ENCODE measurements around the gene ALK. TPM values are rescaled to one million over a fixed set of nuclear protein-coding genes. Genes with fewer than 3 reads are reported as not detected.

ALK gene
- total RNA-seq, 2 donors from 2014 or later, result 0.16 to 0.26 TPM

GRCh38 chr2:29186817-29187216, 734.6 kb downstream of the ALK start:
- H3K4me3 ChIP-seq, result no peak overlapping the region
- TF ChIP-seq CTCF (IDR thresholded peaks at IDR 0.05), result no peak
- DNase-seq (ENCODE audit: low spot score), result no peak
- H3K36me3 ChIP-seq, result peaks cover 9% of the 10 kb centered on the region
- no peaks in the 10 kb centered on the region for H3K9me3 ChIP-seq
- no peaks in the 10 kb centered on the region for H3K27me3 ChIP-seq
- H3K27ac ChIP-seq, result no peak overlapping the region
- H3K4me1 ChIP-seq, result no peaks in the 10 kb centered on the region

GRCh38 chr2:29184531-29184930, 736.9 kb downstream of the ALK start:
- DNase-seq (ENCODE audit: low spot score), result no peak
- H3K4me3 ChIP-seq, result no peak overlapping the region
- peaks cover 15% of the 10 kb centered on the region for H3K36me3 ChIP-seq
- no peaks in the 10 kb centered on the region for H3K4me1 ChIP-seq
- H3K27ac ChIP-seq, result no peak overlapping the region
- H3K27me3 ChIP-seq, result no peaks in the 10 kb centered on the region
- TF ChIP-seq CTCF (IDR thresholded peaks at IDR 0.05), result no peak
- no peaks in the 10 kb centered on the region for H3K9me3 ChIP-seq

- Histone ChIP-seq H3K4me1 (no peaks in the 10 kb centered on the region), H3K4me3 (no peak overlapping the region), H3K36me3 (peaks cover 15% of the 10 kb centered on the region), H3K27ac (no peak overlapping the region), H3K27me3 (no peaks in the 10 kb centered on the region), H3K9me3 (no peaks in the 10 kb centered on the region)
- TF ChIP-seq CTCF (IDR thresholded peaks at IDR 0.05), result no peak
- DNase-seq (ENCODE audit: low spot score), result no peak
These were observed 738.5 kb downstream of the ALK start for GRCh38 chr2:29182920-29183319.

- H3K27me3 ChIP-seq, result no peaks in the 10 kb centered on the region
- H3K4me3 ChIP-seq, result no peak overlapping the region
- no peaks in the 10 kb centered on the region for H3K4me1 ChIP-seq
- TF ChIP-seq CTCF (IDR thresholded peaks at IDR 0.05), result no peak
- H3K9me3 ChIP-seq, result no peaks in the 10 kb centered on the region
- no peak overlapping the region for H3K27ac ChIP-seq
- no peak for DNase-seq (ENCODE audit: low spot score)
- H3K36me3 ChIP-seq, result peaks cover 15% of the 10 kb centered on the region
These were observed 739.1 kb downstream of the ALK start for GRCh38 chr2:29182334-29182733.

GRCh38 chr2:29175338-29175737, 746.0 kb downstream of the ALK start:
- H3K4me3 ChIP-seq, result no peak overlapping the region
- no peaks in the 10 kb centered on the region for H3K4me1 ChIP-seq
- peaks cover 28% of the 10 kb centered on the region for H3K36me3 ChIP-seq
- no peak for TF ChIP-seq CTCF (IDR thresholded peaks at IDR 0.05)
- no peak for DNase-seq (ENCODE audit: low spot score)
- H3K27me3 ChIP-seq, result no peaks in the 10 kb centered on the region
- H3K27ac ChIP-seq, result no peak overlapping the region
- no peaks in the 10 kb centered on the region for H3K9me3 ChIP-seq

GRCh38 chr2:29174937-29175336, 746.4 kb downstream of the ALK start:
- Histone ChIP-seq H3K27ac (no peak overlapping the region), H3K27me3 (no peaks in the 10 kb centered on the region), H3K9me3 (no peaks in the 10 kb centered on the region), H3K36me3 (peaks cover 28% of the 10 kb centered on the region), H3K4me3 (no peak overlapping the region), H3K4me1 (no peaks in the 10 kb centered on the region)
- DNase-seq (ENCODE audit: low spot score), result no peak
- TF ChIP-seq CTCF (IDR thresholded peaks at IDR 0.05), result no peak

Measured in right atrium auricular region (tissue), 2 donors.